Heart right ventricle (tissue), 16 donors: ENCODE data around the gene TPD52L1. TPM values are rescaled to one million over a fixed set of nuclear protein-coding genes. Genes with fewer than 3 reads are reported as not detected.

Experiments
- ATAC-seq, 8 donors: fragments of 200-7000 bp; cut with Tn5 transposase; one replicate each; pipeline ENCODE4 v1.9.1; 2020; ENCODE audit warnings: mild to moderate bottlenecking in 8 of 8, moderate library complexity in 8 of 8, moderate number of reproducible peaks in 1 of 8
- DNase-seq, 2 donors: peaks; one replicate each; pipeline ENCODE4 v3.0.0-alpha.2; 2020
- H3K27ac ChIP-seq, 10 donors: fragments of 200-600 bp; sonication (generic) in 2 of 10; one replicate each; pipeline versions ENCODE4 v1.5.0 to v1.8.0; 2020 to 2022; ENCODE audit warnings: mild to moderate bottlenecking in 3 of 10
- H3K27me3 ChIP-seq, 7 donors: fragments of 200-600 bp; one replicate each; pipeline ENCODE4 v1.8.0; 2021 to 2022; ENCODE audit warnings: mild to moderate bottlenecking in 2 of 7
- H3K36me3 ChIP-seq, 9 donors: fragments of 200-600 bp; sonication (generic) in 1 of 9; one replicate each; pipeline versions ENCODE4 v1.5.0 to v1.8.0; 2020 to 2022; ENCODE audit warnings: mild to moderate bottlenecking in 2 of 9
- H3K4me1 ChIP-seq, 9 donors: fragments of 200-600 bp; sonication (generic) in 1 of 9; one replicate each; pipeline versions ENCODE4 v1.5.0 to v1.8.0; 2020 to 2022; ENCODE audit warnings: mild to moderate bottlenecking in 4 of 9
- H3K4me3 ChIP-seq, 10 donors: fragments of 200-600 bp; sonication (generic) in 2 of 10; one replicate each; pipeline versions ENCODE4 v1.5.0 to v1.8.0; 2020 to 2022; ENCODE audit warnings: mild to moderate bottlenecking in 7 of 10, moderate library complexity in 2 of 10
- H3K9me3 ChIP-seq, 11 donors: fragments of 200-600 bp in 10 of 11; sonication (generic) in 2 of 11; one replicate each; pipeline versions ENCODE4 v1.5.0 to v1.8.0; 2013 to 2022; ENCODE audit warnings: mild to moderate bottlenecking in 2 of 11, control low read depth in 1 of 11, moderate library complexity in 1 of 11
- WGBS, 2 donors: extraction: QIAGEN DNeasy Blood & Tissue Kit; methylation state at CpG; one replicate each; pipeline ENCODE4 v1.1.7; 2013; ENCODE audit warnings: inconsistent platforms in 1 of 2; 5-methylcytosine and 5-hydroxymethylcytosine counted together
- intact Hi-C, 10 donors: fragments of 100-400 bp; cut with DNase I; formaldehyde crosslinking; loops; one replicate each; pipeline versions ENCODE4 v1.11.1 to v1.14.2; 2022
- polyA plus RNA-seq, 2 donors: library from polyadenylated mRNA; stranded (reverse); fragments of 200-250 nt; gene quantifications; one replicate each; pipeline ENCODE4 v1.2.3, GENCODE V29; 2013
- total RNA-seq, 10 donors: library from RNA; stranded (reverse); fragmentation: NEBNext Ultra II Directional in 3 of 10; extraction: Animal tissue kit (Norgen Biotek cat#: 25700) in 3 of 10; gene quantifications; one replicate each; pipeline versions ENCODE4 v1.2.1 to v1.2.4, GENCODE V29; 2021 to 2023
- TF ChIP-seq, protein P1 (sequence below), 9 donors: fragments of 200-600 bp; sonication (generic) in 2 of 9; IDR thresholded peaks; one replicate each; pipeline versions ENCODE4 v1.5.0 to v1.8.0; 2021 to 2022; ENCODE audit warnings: antibody characterized with exemption in 9 of 9, mild to moderate bottlenecking in 5 of 9, moderate library complexity in 1 of 9
- donor health status: Arrhythmogenic right ventricular cardiomyopathy.
- donor health status: ischemic (EF 13 %, LVEDD 7.1; RV severe dilation, severe dysfunction).
- donor health status: healthy with polysubstance abuse.
- donor health status: DM: no; HTN: yes; CAD: no.
- donor health status: DM: no; HTN: no; CAD: no.
- donor health status: ischemic (EF 25% LVEDD 6.9; RV normal size, moderate dysfunction).
- donor health status: ischemic (EF 25% LVEDD 5.7; RV mildly dilated, moderate dysfunction).
- donor health status: healthy.
- donor health status: DM: yes; HTN: yes; CAD: no.
- donor health status: Ischemic cardiomyopathy.
- donor health status: ischemic (EF 35%, LVEDD 5.7; RV mildly dilated, moderate dysfunction).
- donor health status: nonischemic (EF 11% LVEDD 7.7; RV severe dilation, severe dysfunction).
- donor health status: DM: yes; HTN: yes; CAD: no.
- donor health status: PGD.
- donor health status: ischemic (EF 29% LVEDD 5.4; RV normal size, mild dysfunction).
- donor health status: nonischemic (EF 23%, LVEDD 6.1; RV moderate dilation, normal function).

The TPD52L1 gene
- total and polyA plus RNA-seq, 12 donors: 21.2 to 97.8 (median 54.1) TPM

DNA sequence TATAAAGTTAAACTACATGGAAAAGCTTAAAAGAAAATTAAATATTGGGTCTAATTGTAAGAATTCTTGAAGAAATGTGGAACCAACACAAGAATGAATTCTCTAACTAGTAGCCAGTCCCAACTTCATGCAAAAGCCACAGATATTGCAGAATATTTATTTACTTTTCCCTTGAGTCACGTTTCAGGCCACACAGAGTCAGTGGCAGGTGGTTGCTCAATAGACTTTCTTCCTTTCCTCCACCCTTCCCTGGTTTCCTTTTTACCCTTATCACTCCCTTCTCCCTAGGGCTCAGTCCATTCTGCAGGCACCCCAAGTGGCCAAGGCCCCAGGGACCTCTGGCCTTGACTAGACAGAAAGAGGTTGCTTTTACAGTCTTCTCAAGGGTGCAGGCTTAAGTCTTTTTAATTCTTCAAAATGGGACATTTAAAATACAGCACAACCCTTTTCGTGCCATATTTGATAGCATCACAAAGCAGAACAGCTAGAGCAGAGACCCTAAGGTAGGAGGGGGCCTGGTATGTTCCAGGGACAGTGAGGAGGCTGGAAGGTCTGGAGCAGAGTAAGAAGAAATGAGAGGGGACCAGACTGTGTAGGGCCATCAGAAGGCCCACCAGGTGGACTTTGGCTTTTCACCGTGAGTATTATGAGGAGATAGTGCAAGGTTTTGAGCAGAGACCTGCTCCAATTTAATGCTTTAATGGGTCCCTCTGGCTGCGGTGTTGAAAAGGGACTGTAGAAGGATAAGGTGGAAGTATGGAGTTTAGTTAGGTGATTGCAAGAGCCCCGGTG lies 83.2 kb downstream of the TPD52L1 start:
- TF ChIP-seq, protein P1, sequence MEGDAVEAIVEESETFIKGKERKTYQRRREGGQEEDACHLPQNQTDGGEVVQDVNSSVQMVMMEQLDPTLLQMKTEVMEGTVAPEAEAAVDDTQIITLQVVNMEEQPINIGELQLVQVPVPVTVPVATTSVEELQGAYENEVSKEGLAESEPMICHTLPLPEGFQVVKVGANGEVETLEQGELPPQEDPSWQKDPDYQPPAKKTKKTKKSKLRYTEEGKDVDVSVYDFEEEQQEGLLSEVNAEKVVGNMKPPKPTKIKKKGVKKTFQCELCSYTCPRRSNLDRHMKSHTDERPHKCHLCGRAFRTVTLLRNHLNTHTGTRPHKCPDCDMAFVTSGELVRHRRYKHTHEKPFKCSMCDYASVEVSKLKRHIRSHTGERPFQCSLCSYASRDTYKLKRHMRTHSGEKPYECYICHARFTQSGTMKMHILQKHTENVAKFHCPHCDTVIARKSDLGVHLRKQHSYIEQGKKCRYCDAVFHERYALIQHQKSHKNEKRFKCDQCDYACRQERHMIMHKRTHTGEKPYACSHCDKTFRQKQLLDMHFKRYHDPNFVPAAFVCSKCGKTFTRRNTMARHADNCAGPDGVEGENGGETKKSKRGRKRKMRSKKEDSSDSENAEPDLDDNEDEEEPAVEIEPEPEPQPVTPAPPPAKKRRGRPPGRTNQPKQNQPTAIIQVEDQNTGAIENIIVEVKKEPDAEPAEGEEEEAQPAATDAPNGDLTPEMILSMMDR (IDR thresholded peaks at IDR 0.05): no peak
- H3K27me3 ChIP-seq: no peaks in the 10 kb centered on the region
- 86 to 88% methylated on average over 5 of the region's 5 CpGs for WGBS, 2 donors
- DNase-seq: no peak
- no peak for ATAC-seq
- H3K36me3 ChIP-seq: no peaks in the 10 kb centered on the region
- H3K9me3 ChIP-seq: peaks cover 0 to 26% (median 10%) of the 10 kb centered on the region in 11 donors
- H3K27ac ChIP-seq: no peak overlapping the region
- no peak overlapping the region for H3K4me3 ChIP-seq
- intact Hi-C loops: loop anchor here in 1 of 10 donors (10.0 kb wide), 1 partner anchor 58 kb away; no protein-coding TSS in a partner anchor
- H3K4me1 ChIP-seq: peaks cover 0 to 21% (median 7%) of the 10 kb centered on the region in 9 donors

DNA sequence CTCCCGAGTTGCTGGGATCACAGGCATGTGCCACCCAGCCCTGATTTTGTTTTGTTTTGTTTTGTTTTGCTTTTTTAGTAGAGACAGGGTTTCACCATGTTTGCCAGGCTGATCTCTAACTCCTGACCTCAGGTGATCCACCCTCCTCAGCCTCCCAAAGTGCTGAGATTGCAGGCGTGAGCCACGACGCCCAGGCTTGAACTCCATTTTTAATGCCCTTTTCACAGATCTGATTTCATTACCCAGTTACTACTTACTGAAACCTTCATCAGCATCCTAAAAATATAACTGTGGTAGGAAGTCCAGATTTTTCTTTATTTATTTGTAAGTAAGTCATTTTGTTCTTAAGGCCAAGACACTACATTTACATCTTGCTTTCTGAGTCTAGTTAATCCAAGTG lies 84.2 kb downstream of the TPD52L1 start:
- 94 to 95% methylated on average over 4 of the region's 4 CpGs for WGBS, 2 donors
- DNase-seq (no peak), ATAC-seq (no peak)
- H3K9me3 ChIP-seq: peaks cover 0 to 37% (median 17%) of the 10 kb centered on the region in 11 donors
- peaks cover 0 to 15% (median 6%) of the 10 kb centered on the region in 9 donors for H3K4me1 ChIP-seq
- H3K27ac ChIP-seq: no peak overlapping the region
- H3K27me3 ChIP-seq: no peaks in the 10 kb centered on the region
- TF ChIP-seq, protein P1 (IDR thresholded peaks at IDR 0.05): no peak
- H3K36me3 ChIP-seq: no peaks in the 10 kb centered on the region
- H3K4me3 ChIP-seq: no peak overlapping the region
- intact Hi-C loops: loop anchor here in 1 of 10 donors (10.0 kb wide), 1 partner anchor 57 kb away; no protein-coding TSS in a partner anchor

DNA sequence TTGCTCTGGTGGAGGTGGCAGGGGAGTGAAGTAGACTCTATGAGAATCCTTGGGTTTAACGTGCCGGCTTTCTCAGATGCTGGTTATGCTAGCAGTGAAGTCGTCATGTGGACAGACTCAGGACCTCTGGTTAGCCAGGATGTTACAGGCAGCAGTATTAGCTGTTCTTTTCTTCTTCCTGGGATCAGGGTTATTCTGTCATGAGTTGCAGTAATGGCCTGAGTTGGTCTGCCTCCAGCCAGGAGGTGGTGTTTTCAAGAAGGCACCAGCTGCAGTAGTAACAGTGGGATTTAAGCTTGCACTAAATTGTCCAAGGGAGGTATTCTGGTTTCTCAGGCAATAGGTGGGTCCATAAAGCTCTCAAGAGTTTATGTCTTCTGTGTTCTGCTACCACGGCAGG lies 91.5 kb downstream of the TPD52L1 start:
- intact Hi-C loops: no loop called here
- 96% methylated on average over 4 of the region's 4 CpGs for WGBS, 2 donors
- Histone ChIP-seq H3K4me3 (no peak overlapping the region), H3K4me1 (peaks cover 0 to 16% (median 0%) of the 10 kb centered on the region in 9 donors), H3K27ac (no peak overlapping the region), H3K9me3 (peaks cover 0 to 41% (median 22%) of the 10 kb centered on the region in 11 donors), H3K27me3 (no peaks in the 10 kb centered on the region), H3K36me3 (peaks cover 0 to 5% (median 0%) of the 10 kb centered on the region in 9 donors)
- DNase-seq: no peak
- peak in 1 of 8 donors; percentile 17 for ATAC-seq
- TF ChIP-seq, protein P1 (IDR thresholded peaks at IDR 0.05): no peak

DNA sequence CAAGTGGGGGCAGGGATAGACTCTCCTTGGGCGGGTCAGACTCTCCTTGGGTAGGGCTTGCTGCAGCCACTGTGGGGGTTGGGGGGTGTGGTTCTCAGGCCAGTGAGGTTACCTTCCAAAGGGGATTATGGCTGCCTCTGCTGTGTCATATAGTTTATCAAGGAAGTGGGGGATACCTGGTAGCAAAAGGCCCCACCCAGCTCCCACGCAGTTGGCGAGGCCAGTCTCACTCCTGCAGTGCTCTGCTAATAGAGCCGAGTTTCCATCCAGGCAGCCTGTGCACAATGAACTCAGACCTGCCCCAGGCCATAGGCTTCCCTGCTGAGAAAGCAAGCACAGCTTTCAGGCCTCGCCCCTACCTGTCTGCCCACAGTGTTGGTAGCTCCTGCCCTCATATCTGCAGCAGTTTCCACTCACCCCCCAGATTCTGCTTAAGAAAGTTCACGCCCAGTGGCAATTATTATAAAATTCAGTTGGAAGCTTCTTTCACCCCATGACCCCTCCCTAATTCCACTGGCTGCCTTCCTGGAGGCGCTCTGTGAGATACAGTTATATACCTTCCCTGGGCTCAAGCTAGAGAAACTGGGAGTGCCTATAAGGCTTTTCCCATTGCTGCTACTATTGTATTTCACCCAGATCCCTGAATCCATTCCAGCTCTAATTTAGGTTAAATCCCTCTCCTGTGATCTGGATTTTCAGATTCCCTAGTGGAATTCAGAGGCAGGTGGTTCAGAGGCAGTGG lies 92.1 kb downstream of the TPD52L1 start:
- intact Hi-C loops: no loop called here
- TF ChIP-seq, protein P1 (IDR thresholded peaks at IDR 0.05): no peak
- Histone ChIP-seq H3K27me3 (no peaks in the 10 kb centered on the region), H3K27ac (no peak overlapping the region), H3K4me3 (no peak overlapping the region), H3K9me3 (peaks cover 0 to 35% (median 17%) of the 10 kb centered on the region in 11 donors), H3K36me3 (peaks cover 0 to 5% (median 0%) of the 10 kb centered on the region in 9 donors), H3K4me1 (peaks cover 0 to 16% (median 0%) of the 10 kb centered on the region in 9 donors)
- DNase-seq (no peak), ATAC-seq (peak in 2 of 8 donors; percentile 17 to 33)
- WGBS, 2 donors: 93 to 96% methylated on average over 7 of the region's 7 CpGs
